K562 (cell line): ENCODE data around the gene WDR31. TPM values are rescaled to one million over a fixed set of nuclear protein-coding genes. Genes with fewer than 3 reads are reported as not detected.

Experiments used
- BCLAF1 ChIP-seq, 2 experiments: fragments of 450-650 bp in 1 of 2; IDR thresholded peaks; 2 replicates each; pipeline ENCODE4 v1.6.1; 2011 to 2017; ENCODE audit warnings: low read depth in 2 of 2, antibody characterized with exemption in 1 of 2, borderline replicate concordance in 1 of 2, low read length in 1 of 2, mild to moderate bottlenecking in 1 of 2, mixed read lengths in 1 of 2; ENCODE audit not compliant: control insufficient read depth in 1 of 2
- CBFA2T2 ChIP-seq: fragments of 450-650 bp; conservative IDR thresholded peaks from 2 replicates; pipeline ENCODE4 v1.6.1; 2017; ENCODE audit warnings: mild to moderate bottlenecking
- CHD2 ChIP-seq: IDR thresholded peaks from 2 replicates; pipeline ENCODE4 v1.6.1; 2011; ENCODE audit warnings: low read depth, low read length
- MECOM ChIP-seq: fragments of 250-450 bp; sonication (Bioruptor Pico); IDR thresholded peaks from 2 replicates; pipeline ENCODE4 v1.8.0; 2022; ENCODE audit warnings: inconsistent platforms
- PRPF4 ChIP-seq: fragments of 200-400 bp; formaldehyde crosslinking; IDR thresholded peaks from one replicate; pipeline ENCODE4 v1.6.1; 2017; ENCODE audit warnings: low read length, low read depth, mild to moderate bottlenecking; ENCODE audit not compliant: insufficient read depth, poor library complexity, severe bottlenecking
- SRSF3 ChIP-seq: fragments of 200-400 bp; formaldehyde crosslinking; IDR thresholded peaks from 2 replicates; pipeline ENCODE4 v1.6.1; 2016; ENCODE audit warnings: mild to moderate bottlenecking, low read length, moderate library complexity; ENCODE audit not compliant: insufficient read depth
- TCF3 ChIP-seq: sonication (generic); formaldehyde crosslinking; IDR thresholded peaks from 2 replicates; pipeline ENCODE4 v1.4.0; 2020; ENCODE audit warnings: mild to moderate bottlenecking, missing genetic modification reagents
- TGIF2 ChIP-seq: sonication (generic); formaldehyde crosslinking; IDR thresholded peaks from 2 replicates; pipeline ENCODE4 v1.8.1; 2022; ENCODE audit warnings: mild to moderate bottlenecking, missing genetic modification reagents, moderate library complexity
- ZEB2 ChIP-seq: fragments of 450-650 bp; IDR thresholded peaks from 2 replicates; pipeline ENCODE4 v1.6.1; 2016
- polyA plus RNA-seq, 8 experiments: library from polyadenylated mRNA; depleted of rRNA in 4 of 8; stranded (reverse) in 5 of 8; unstranded in 3 of 8; fragments of >200 nt; fragmentation: Nextera tagmentation in 2 of 8; fragmentation: Illumina TruSeq in 1 of 8; extraction: Ambion mirVana in 2 of 8; extraction: Trizol in 1 of 8; gene quantifications; 2 replicates each; pipeline versions ENCODE4 v1.2.1 to v1.2.3, GENCODE V29; 2011 to 2014; ENCODE audit warnings: inconsistent platforms in 1 of 8, missing spikeins in 1 of 8
- total RNA-seq, 7 experiments: library from RNA; depleted of rRNA in 6 of 7; stranded (reverse); fragments of >200 nt in 6 of 7; fragmentation: Illumina TruSeq in 2 of 7; extraction: Trizol in 2 of 7; gene quantifications; 2 replicates each; pipeline versions ENCODE4 v1.2.1 to v1.2.3, GENCODE V29; 2011 to 2021; ENCODE audit warnings: low replicate concordance in 1 of 7

Gene WDR31
- total and polyA plus RNA-seq, 9 of the 15 experiments (the other 6 are each of a cell fraction or from before 2014, with no cell fraction given), result 0.35 to 1.8 (median 0.95) TPM

- no peak for TF ChIP-seq TGIF2 (CRISPR knock-in tag)
- no peak for TF ChIP-seq PRPF4
- TF ChIP-seq BCLAF1 (IDR thresholded peaks at IDR 0.05; ENCODE audit: borderline replicate concordance in 1 of 2, control insufficient read depth in 1 of 2, low read depth in 2 of 2, low read length in 1 of 2), result no peak
- no peak for TF ChIP-seq SRSF3
- TF ChIP-seq MECOM, result no peak
- no peak for TF ChIP-seq ZEB2
- TF ChIP-seq TCF3 (CRISPR knock-in tag), result no peak
- no peak for TF ChIP-seq CHD2
- TF ChIP-seq CBFA2T2, result no peak
These were observed 32.0 kb upstream of the WDR31 start (continued) for GRCh38 chr9:113372059-113372458.
